Fibroblast of the aortic adventitia (primary cell): ENCODE results near the gene KRT17. TPM values are rescaled to one million over a fixed set of nuclear protein-coding genes. Genes with fewer than 3 reads are reported as not detected.
"Not testable (repeated sequence)": the region's sequence is repeated elsewhere in the genome, so short reads cannot be mapped to it uniquely, and the experiment has no call there.

Experiments used
- DNase-seq: peaks from one replicate; pipeline ENCODE4 v3.0.0-alpha.2; 2010; ENCODE audit warnings: low read depth
- H3K4me3 ChIP-seq: 2 replicates; pipeline ENCODE4 v1.5.1; 2011; ENCODE audit warnings: low read depth, mild to moderate bottlenecking, control low read depth, low read length, moderate library complexity
- total RNA-seq: library from RNA; depleted of rRNA; stranded (reverse); fragments of >200 nt; gene quantifications from 2 replicates; pipeline ENCODE4 v1.2.3, GENCODE V29; 2012; ENCODE audit warnings: low replicate concordance
- TF ChIP-seq, protein P1 (sequence below): IDR thresholded peaks from 2 replicates; pipeline ENCODE4 v1.5.1; 2011; ENCODE audit warnings: mild to moderate bottlenecking, low read length, control low read depth, inconsistent platforms; ENCODE audit not compliant: insufficient read depth

KRT17 gene
- total RNA-seq, 1 donor, result not detected

GRCh38 chr17:41578971-41579370 is 45.4 kb downstream of the KRT17 start:
- no peak for DNase-seq
- H3K4me3 ChIP-seq, result no peak overlapping the region
- TF ChIP-seq, protein P1, sequence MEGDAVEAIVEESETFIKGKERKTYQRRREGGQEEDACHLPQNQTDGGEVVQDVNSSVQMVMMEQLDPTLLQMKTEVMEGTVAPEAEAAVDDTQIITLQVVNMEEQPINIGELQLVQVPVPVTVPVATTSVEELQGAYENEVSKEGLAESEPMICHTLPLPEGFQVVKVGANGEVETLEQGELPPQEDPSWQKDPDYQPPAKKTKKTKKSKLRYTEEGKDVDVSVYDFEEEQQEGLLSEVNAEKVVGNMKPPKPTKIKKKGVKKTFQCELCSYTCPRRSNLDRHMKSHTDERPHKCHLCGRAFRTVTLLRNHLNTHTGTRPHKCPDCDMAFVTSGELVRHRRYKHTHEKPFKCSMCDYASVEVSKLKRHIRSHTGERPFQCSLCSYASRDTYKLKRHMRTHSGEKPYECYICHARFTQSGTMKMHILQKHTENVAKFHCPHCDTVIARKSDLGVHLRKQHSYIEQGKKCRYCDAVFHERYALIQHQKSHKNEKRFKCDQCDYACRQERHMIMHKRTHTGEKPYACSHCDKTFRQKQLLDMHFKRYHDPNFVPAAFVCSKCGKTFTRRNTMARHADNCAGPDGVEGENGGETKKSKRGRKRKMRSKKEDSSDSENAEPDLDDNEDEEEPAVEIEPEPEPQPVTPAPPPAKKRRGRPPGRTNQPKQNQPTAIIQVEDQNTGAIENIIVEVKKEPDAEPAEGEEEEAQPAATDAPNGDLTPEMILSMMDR, result no peak

DNA sequence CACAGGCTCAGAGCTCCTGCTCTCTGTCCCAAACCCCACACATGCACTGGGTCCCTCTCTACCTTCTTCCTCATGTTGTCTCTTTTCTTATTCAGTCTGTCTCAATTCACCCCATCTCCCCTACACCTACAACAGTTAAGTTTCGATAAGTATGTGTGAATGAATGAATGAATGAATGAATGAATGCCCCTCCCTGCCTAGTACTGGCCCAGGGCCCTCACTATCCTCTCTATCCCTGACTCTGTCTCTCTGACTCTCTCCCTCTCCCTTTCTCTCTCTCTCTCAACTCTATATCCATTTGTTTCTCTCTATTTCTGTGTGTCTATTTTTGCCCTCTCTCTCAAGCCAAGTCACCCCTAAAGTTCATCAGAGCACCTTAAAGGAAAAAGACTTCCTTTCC is 45.8 kb downstream of the KRT17 start:
- TF ChIP-seq, protein P1, result no peak
- DNase-seq, result no peak
- no peak overlapping the region for H3K4me3 ChIP-seq

DNA sequence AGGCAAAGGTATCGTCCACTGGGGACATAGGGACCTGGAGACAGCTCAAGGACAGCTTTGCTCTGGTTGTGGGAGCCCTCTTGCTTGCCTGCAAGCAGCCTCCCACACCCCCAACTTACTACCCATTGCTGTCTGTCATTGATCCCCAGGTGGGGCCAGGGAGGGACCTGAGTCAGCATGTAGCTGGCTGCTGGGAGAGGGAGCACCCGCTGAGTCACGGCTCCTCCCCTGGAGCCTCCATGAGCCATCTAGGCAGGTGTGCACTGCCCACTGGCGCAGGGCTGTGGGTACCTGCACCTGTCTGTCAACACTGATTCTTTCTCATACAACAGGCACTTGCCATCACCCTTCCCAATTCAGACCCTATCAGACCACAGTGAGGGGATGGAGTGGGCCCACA is 47.6 kb downstream of the KRT17 start:
- H3K4me3 ChIP-seq, DNase-seq: not testable (repeated sequence)

GRCh38 chr17:41575336-41575735 is 49.0 kb downstream of the KRT17 start:
- TF ChIP-seq, protein P1, result no peak
- no peak for DNase-seq
- H3K4me3 ChIP-seq, result no peak overlapping the region

DNA sequence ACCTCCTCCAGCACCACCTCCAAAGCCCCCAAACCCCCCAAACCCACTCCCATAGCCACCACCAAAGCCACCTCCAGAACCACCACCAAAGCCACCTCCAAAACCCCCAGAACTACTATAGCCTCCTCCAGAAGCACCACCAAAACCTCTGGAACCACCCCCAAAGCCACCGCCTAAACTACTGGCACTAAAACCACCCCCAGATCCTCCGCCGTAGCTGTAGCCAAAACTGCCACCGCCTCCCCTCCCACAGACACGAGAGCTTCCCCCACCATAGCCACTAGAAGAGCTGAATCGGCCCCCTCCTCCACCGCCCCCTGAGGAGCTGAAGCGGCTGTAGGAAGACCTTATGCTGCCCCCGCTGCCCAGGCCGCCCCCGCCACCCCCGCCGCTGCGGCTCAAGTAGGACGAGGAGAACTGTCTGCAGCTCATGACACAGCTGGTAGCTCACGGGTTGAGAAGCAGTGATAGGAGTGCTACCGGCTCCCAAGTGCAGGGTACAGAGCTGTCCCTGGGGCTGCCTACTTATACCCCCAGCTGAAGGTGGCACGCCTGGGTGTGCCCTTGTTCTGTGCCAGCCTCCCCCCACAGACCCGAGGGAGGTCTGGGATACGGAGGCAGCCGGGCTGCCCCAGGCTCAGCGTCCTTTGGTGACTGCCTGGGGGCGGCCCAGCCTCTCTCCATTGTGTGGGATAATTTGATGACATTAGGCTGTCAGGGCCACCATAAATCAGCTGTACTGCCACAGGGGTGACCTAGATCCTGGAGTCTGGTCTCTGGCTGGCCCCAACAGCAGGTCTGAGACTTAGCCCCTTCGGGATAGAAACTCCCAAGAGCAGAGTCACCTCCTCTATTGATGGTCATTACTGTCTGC is 52.6 kb downstream of the KRT17 start, which contains the start of gene KRT9:
TSS of gene KRT9 (minus strand) at position 499 of the 874 bp plus-strand sequence. CDS start at position 432, 67 bp downstream.
- TF ChIP-seq, protein P1, result no peak
- no peak for DNase-seq
- no peak within 1 kb of the TSS for H3K4me3 ChIP-seq

Other genes starting within 250 kb of the KRT17 start
- gene KRT34, start 242.3 kb downstream of the KRT17 start, total RNA-seq, result 0.45 TPM in 1 of 2 replicates, not detected in the other
- gene KRT31, start 227.0 kb downstream of the KRT17 start, total RNA-seq, result 0.09 TPM in 1 of 2 replicates, not detected in the other
- gene KRT37, start 200.0 kb downstream of the KRT17 start, total RNA-seq, result not detected in 2 replicates
- gene KRT38, start 183.6 kb downstream of the KRT17 start, total RNA-seq, result not detected in 2 replicates
- 0.09 TPM in 1 of 2 replicates, not detected in the other for gene KRT32, start 157.2 kb downstream of the KRT17 start, total RNA-seq
- gene KRT35, start 143.4 kb downstream of the KRT17 start, total RNA-seq, result not detected in 2 replicates
- gene KRT36, start 134.7 kb downstream of the KRT17 start, total RNA-seq, result not detected in 2 replicates
- not detected in 2 replicates for gene KRT13, start 119.0 kb downstream of the KRT17 start, total RNA-seq
- 0.63 TPM in 1 of 2 replicates, not detected in the other for gene KRT15, start 105.7 kb downstream of the KRT17 start, total RNA-seq
- gene KRT19, start 96.3 kb downstream of the KRT17 start, total RNA-seq, result 50.7 and 78.5 TPM in 2 replicates
- not detected in 2 replicates for gene KRT9, start 52.5 kb downstream of the KRT17 start, total RNA-seq
- 0.82 and 1.3 TPM in 2 replicates for gene KRT14, start 37.7 kb downstream of the KRT17 start, total RNA-seq
- 0.98 and 2.0 TPM in 2 replicates for gene KRT16, start 11.8 kb downstream of the KRT17 start, total RNA-seq
- gene EIF1, start 64.3 kb upstream of the KRT17 start, total RNA-seq, result 99.7 and 102 TPM in 2 replicates
- not detected in 2 replicates for gene GAST, start 87.8 kb upstream of the KRT17 start, total RNA-seq
- under 0.01 TPM in 1 of 2 replicates, not detected in the other for gene HAP1, start 110.1 kb upstream of the KRT17 start, total RNA-seq
- 4.7 and 8.9 TPM in 2 replicates for gene JUP, start 162.1 kb upstream of the KRT17 start, total RNA-seq
- 30.2 and 35.5 TPM in 2 replicates for gene P3H4, start 187.4 kb upstream of the KRT17 start, total RNA-seq
- gene FKBP10, start 188.4 kb upstream of the KRT17 start, total RNA-seq, result 187 and 270 TPM in 2 replicates
- 38.5 and 93.2 TPM in 2 replicates for gene NT5C3B, start 211.7 kb upstream of the KRT17 start, total RNA-seq
- 0.09 and 0.90 TPM in 2 replicates for gene KLHL10, start 213.2 kb upstream of the KRT17 start, total RNA-seq
- gene KLHL11, start 240.8 kb upstream of the KRT17 start, total RNA-seq, result 29.0 and 30.4 TPM in 2 replicates